ENCODE data around the gene TADA1.

DNA sequence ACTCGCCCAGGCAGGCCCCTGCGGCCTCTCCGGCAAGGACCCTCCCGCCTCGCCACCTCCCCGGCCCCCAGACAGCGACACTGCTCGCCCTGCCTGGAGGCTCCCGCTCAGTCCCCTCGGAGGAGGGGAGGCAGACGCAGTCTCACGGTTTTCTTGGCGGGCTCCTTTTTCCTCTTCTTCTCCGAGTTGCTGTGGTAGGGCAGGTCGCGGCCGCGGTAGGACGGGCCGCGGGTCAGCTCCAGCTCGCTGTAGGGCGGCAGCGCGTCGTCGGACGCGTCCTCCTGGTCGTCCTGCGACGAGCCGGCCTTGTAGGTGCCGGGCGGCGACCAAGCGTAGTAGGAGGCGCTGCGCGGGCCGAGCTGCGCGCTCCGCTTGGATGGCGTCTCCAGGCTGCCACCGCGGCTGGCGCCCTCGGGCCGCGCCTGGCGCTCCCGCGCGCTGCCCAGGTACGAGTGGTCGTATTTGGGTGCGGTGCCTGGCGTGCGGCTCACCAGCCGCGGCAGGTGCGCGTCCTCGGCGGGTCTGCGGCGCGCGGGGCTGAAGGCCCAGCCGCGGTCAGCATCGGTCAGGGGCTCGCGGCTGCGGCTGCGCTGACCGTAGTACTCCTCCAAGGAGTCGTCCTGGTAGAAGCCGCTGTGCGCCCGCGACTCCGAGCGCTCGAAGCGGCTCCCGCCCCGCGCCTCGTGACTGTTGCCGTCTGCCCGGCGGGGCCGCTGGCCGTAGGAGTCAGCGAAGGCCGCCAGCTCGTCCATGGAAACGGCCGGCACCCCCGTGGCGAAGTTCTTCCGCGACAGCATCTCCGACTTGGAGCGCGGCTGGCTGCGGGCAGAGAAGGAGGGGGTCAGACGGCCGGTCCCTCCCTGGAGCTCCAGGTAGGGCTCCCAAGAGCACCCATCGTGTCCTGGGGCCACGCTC is 44.8 kb upstream of the TADA1 start:
- no peak for TF ChIP-seq POLR2A (IDR thresholded peaks at IDR 0.05)
- TF ChIP-seq, protein P1, sequence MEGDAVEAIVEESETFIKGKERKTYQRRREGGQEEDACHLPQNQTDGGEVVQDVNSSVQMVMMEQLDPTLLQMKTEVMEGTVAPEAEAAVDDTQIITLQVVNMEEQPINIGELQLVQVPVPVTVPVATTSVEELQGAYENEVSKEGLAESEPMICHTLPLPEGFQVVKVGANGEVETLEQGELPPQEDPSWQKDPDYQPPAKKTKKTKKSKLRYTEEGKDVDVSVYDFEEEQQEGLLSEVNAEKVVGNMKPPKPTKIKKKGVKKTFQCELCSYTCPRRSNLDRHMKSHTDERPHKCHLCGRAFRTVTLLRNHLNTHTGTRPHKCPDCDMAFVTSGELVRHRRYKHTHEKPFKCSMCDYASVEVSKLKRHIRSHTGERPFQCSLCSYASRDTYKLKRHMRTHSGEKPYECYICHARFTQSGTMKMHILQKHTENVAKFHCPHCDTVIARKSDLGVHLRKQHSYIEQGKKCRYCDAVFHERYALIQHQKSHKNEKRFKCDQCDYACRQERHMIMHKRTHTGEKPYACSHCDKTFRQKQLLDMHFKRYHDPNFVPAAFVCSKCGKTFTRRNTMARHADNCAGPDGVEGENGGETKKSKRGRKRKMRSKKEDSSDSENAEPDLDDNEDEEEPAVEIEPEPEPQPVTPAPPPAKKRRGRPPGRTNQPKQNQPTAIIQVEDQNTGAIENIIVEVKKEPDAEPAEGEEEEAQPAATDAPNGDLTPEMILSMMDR (IDR thresholded peaks at IDR 0.05) = no peak
